ENCODE measurements around the gene EMB.
A peak's percentile ranks its signal among the peaks of the same experiment; 100 is the strongest.
"Not testable (repeated sequence)": the region's sequence is repeated elsewhere in the genome, so short reads cannot be mapped to it uniquely, and the experiment has no call there.

The EMB gene

GRCh38 chr5:50440651-50441492, at the start of gene EMB:
EMB (minus strand) TSS chr5:50441288; CDS start chr5:50441151, 137 bp downstream.
- H3K4me3 ChIP-seq (ENCODE audit: low read depth, low read length): peak within 1 kb of the TSS; percentile 57

- not testable (repeated sequence) for H3K4me3 ChIP-seq (ENCODE audit: low read depth, low read length)
Measured at GRCh38 chr5:50489491-50489890, 48.4 kb upstream of the EMB start.

- not testable (repeated sequence) for H3K4me3 ChIP-seq (ENCODE audit: low read depth, low read length)
Measured at GRCh38 chr5:50478790-50479189, 37.7 kb upstream of the EMB start.

- H3K4me3 ChIP-seq (ENCODE audit: low read depth, low read length): no peak overlapping the region
Measured at GRCh38 chr5:50476549-50476948, 35.5 kb upstream of the EMB start.

GRCh38 chr5:50465015-50465414, 23.9 kb upstream of the EMB start:
- not testable (repeated sequence) for H3K4me3 ChIP-seq (ENCODE audit: low read depth, low read length)

- no peak overlapping the region for H3K4me3 ChIP-seq (ENCODE audit: low read depth, low read length)
Measured at GRCh38 chr5:50463726-50464125, 22.6 kb upstream of the EMB start.

- H3K4me3 ChIP-seq (ENCODE audit: low read depth, low read length): no peak overlapping the region
Measured at GRCh38 chr5:50463047-50463446, 22.0 kb upstream of the EMB start.

- not testable (repeated sequence) for H3K4me3 ChIP-seq (ENCODE audit: low read depth, low read length)
Measured at GRCh38 chr5:50462579-50462978, 21.5 kb upstream of the EMB start.

GRCh38 chr5:50458372-50458771, 17.3 kb upstream of the EMB start:
- H3K4me3 ChIP-seq (ENCODE audit: low read depth, low read length): not testable (repeated sequence)

- H3K4me3 ChIP-seq (ENCODE audit: low read depth, low read length): not testable (repeated sequence)
Measured at GRCh38 chr5:50449241-50449640, 8.2 kb upstream of the EMB start.

- no peak overlapping the region for H3K4me3 ChIP-seq (ENCODE audit: low read depth, low read length)
Measured at GRCh38 chr5:50447941-50448340, 6.9 kb upstream of the EMB start.

GRCh38 chr5:50447228-50447627, 6.1 kb upstream of the EMB start:
- no peak overlapping the region for H3K4me3 ChIP-seq (ENCODE audit: low read depth, low read length)

GRCh38 chr5:50445296-50445949, 4.3 kb upstream of the EMB start:
- no peak overlapping the region for H3K4me3 ChIP-seq (ENCODE audit: low read depth, low read length)

- not testable (repeated sequence) for H3K4me3 ChIP-seq (ENCODE audit: low read depth, low read length)
Measured at GRCh38 chr5:50442559-50443539, 1.8 kb upstream of the EMB start.

GRCh38 chr5:50441493-50441955, 436 bp upstream of the EMB start:
- H3K4me3 ChIP-seq (ENCODE audit: low read depth, low read length): peak overlapping the region; percentile 57

- no peak overlapping the region for H3K4me3 ChIP-seq (ENCODE audit: low read depth, low read length)
Measured at GRCh38 chr5:50439221-50439620, 1.9 kb downstream of the EMB start.

- not testable (repeated sequence) for H3K4me3 ChIP-seq (ENCODE audit: low read depth, low read length)
Measured at GRCh38 chr5:50438060-50438459, 3.0 kb downstream of the EMB start.

- H3K4me3 ChIP-seq (ENCODE audit: low read depth, low read length): no peak overlapping the region
Measured at GRCh38 chr5:50435168-50435567, 5.9 kb downstream of the EMB start.

GRCh38 chr5:50431133-50431904, 9.8 kb downstream of the EMB start:
- not testable (repeated sequence) for H3K4me3 ChIP-seq (ENCODE audit: low read depth, low read length)

- not testable (repeated sequence) for H3K4me3 ChIP-seq (ENCODE audit: low read depth, low read length)
Measured at GRCh38 chr5:50423100-50423799, 17.8 kb downstream of the EMB start.

Data from iPS-11a (cell line).